H9 (cell line): Measurements from ENCODE around the gene PLAU. TPM values are rescaled to one million over a fixed set of nuclear protein-coding genes. Genes with fewer than 3 reads are reported as not detected.

Source experiments
- DNase-seq: peaks from one replicate; pipeline ENCODE4 v3.0.0-alpha.2; 2017
- H2AFZ ChIP-seq: one replicate; pipeline ENCODE4 v1.6.1; 2013; ENCODE audit warnings: mild to moderate bottlenecking, low read length, control low read depth, moderate library complexity
- H2AK5ac ChIP-seq: 2 replicates; pipeline ENCODE4 v1.6.1; 2013; ENCODE audit warnings: low read length, control low read depth, mixed read lengths; ENCODE audit not compliant: insufficient read length
- H2BK120ac ChIP-seq: one replicate; pipeline ENCODE4 v1.6.1; 2013; ENCODE audit warnings: low read depth, mild to moderate bottlenecking, low read length, control low read depth, inconsistent platforms; ENCODE audit not compliant: poor library complexity, severe bottlenecking
- H2BK12ac ChIP-seq: 2 replicates; pipeline ENCODE4 v1.6.1; 2013; ENCODE audit warnings: low read length, control low read depth, mixed read lengths, low read depth; ENCODE audit not compliant: insufficient read length
- H2BK15ac ChIP-seq: 2 replicates; pipeline ENCODE4 v1.6.1; 2013; ENCODE audit warnings: low read depth, low read length, control low read depth
- H2BK20ac ChIP-seq: one replicate; pipeline ENCODE4 v1.6.1; 2013; ENCODE audit warnings: low read depth, mild to moderate bottlenecking, low read length, control low read depth, inconsistent platforms; ENCODE audit not compliant: poor library complexity, severe bottlenecking
- H2BK5ac ChIP-seq: 2 replicates; pipeline ENCODE4 v1.6.1; 2013; ENCODE audit warnings: low read length, control low read depth, mixed read lengths; ENCODE audit not compliant: insufficient read length
- H3K14ac ChIP-seq: 2 replicates; pipeline ENCODE4 v1.6.1; 2013; ENCODE audit warnings: low read length, control low read depth; ENCODE audit not compliant: insufficient read depth
- H3K18ac ChIP-seq: 2 replicates; pipeline ENCODE4 v1.6.1; 2013; ENCODE audit warnings: low read depth, mild to moderate bottlenecking, mixed read lengths, low read length, control low read depth; ENCODE audit not compliant: insufficient read length
- H3K23ac ChIP-seq: 2 replicates; pipeline ENCODE4 v1.6.1; 2013; ENCODE audit warnings: low read length, control low read depth, mixed read lengths, low read depth; ENCODE audit not compliant: insufficient read length
- H3K23me2 ChIP-seq: 2 replicates; pipeline ENCODE4 v1.6.1; 2013; ENCODE audit warnings: low read depth, mild to moderate bottlenecking, mixed read lengths, low read length, control low read depth; ENCODE audit not compliant: insufficient read length, poor library complexity, severe bottlenecking
- H3K27ac ChIP-seq: 2 replicates; pipeline ENCODE4 v1.5.1; 2013; ENCODE audit warnings: low read length, control low read depth, mixed read lengths, low read depth; ENCODE audit not compliant: insufficient read length
- H3K27me3 ChIP-seq: 2 replicates; pipeline ENCODE4 v1.6.1; 2013; ENCODE audit warnings: low read length, control low read depth, inconsistent platforms; ENCODE audit not compliant: insufficient read depth
- H3K4ac ChIP-seq: 2 replicates; pipeline ENCODE4 v1.6.1; 2013; ENCODE audit warnings: low read depth, mild to moderate bottlenecking, control low read depth, inconsistent platforms, low read length, moderate library complexity
- H3K4me1 ChIP-seq: 2 replicates; pipeline ENCODE4 v1.6.1; 2013; ENCODE audit warnings: low read length, control low read depth, inconsistent platforms; ENCODE audit not compliant: insufficient read depth
- H3K4me2 ChIP-seq: 2 replicates; pipeline ENCODE4 v1.6.1; 2013; ENCODE audit warnings: low read length, control low read depth, mixed read lengths; ENCODE audit not compliant: insufficient read length, insufficient read depth
- H3K56ac ChIP-seq: 2 replicates; pipeline ENCODE4 v1.6.1; 2013; ENCODE audit warnings: low read depth, mild to moderate bottlenecking, mixed read lengths, low read length, control low read depth; ENCODE audit not compliant: insufficient read length
- H3K79me1 ChIP-seq: 2 replicates; pipeline ENCODE4 v1.6.1; 2013; ENCODE audit warnings: low read depth, mild to moderate bottlenecking, moderate library complexity, low read length, control low read depth, inconsistent platforms; ENCODE audit not compliant: insufficient read depth, poor library complexity, severe bottlenecking
- H3K79me2 ChIP-seq: 2 replicates; pipeline ENCODE4 v1.6.1; 2013; ENCODE audit warnings: low read length, control low read depth, inconsistent platforms; ENCODE audit not compliant: insufficient read depth
- H3K9ac ChIP-seq: 2 replicates; pipeline ENCODE4 v1.6.1; 2013; ENCODE audit warnings: low read length, control low read depth, mixed read lengths; ENCODE audit not compliant: insufficient read length; ENCODE audit errors: extremely low read depth
- H3K9me3 ChIP-seq: one replicate; pipeline ENCODE4 v1.6.1; 2013; ENCODE audit warnings: low read depth, low read length, inconsistent platforms; ENCODE audit not compliant: control insufficient read depth
- H3T11ph ChIP-seq: one replicate; pipeline ENCODE4 v1.6.1; 2013; ENCODE audit warnings: mild to moderate bottlenecking, low read length, control low read depth, inconsistent platforms
- H4K20me1 ChIP-seq: one replicate; pipeline ENCODE4 v1.6.1; 2013; ENCODE audit not compliant: control insufficient read depth, insufficient read length, insufficient read depth
- H4K5ac ChIP-seq: 2 replicates; pipeline ENCODE4 v1.6.1; 2013; ENCODE audit warnings: low read depth, mild to moderate bottlenecking, mixed read lengths, low read length, control low read depth; ENCODE audit not compliant: insufficient read length
- H4K8ac ChIP-seq: replicated peaks from 2 replicates; pipeline ENCODE4 v1.6.1; 2013; ENCODE audit warnings: low read length, control low read depth, mixed read lengths, low read depth; ENCODE audit not compliant: insufficient read length
- H4K91ac ChIP-seq: 2 replicates; pipeline ENCODE4 v1.6.1; 2013; ENCODE audit warnings: low read depth, mild to moderate bottlenecking, moderate library complexity, mixed read lengths, low read length, control low read depth; ENCODE audit not compliant: insufficient read length
- H3K27ac Mint-ChIP-seq, 3 experiments: 2 replicates in 2 of 3; 3 replicates in 1 of 3; pipeline ENCODE4 v1.8.0; 2020 to 2021; ENCODE audit warnings: mixed read lengths in 3 of 3, mild to moderate bottlenecking in 1 of 3, moderate library complexity in 1 of 3
- H3K27me3 Mint-ChIP-seq: 2 replicates; pipeline ENCODE4 v1.8.0; 2021; ENCODE audit warnings: low read depth, mild to moderate bottlenecking, moderate library complexity, mixed read lengths
- H3K36me3 Mint-ChIP-seq, 3 experiments: 2 replicates in 2 of 3; 3 replicates in 1 of 3; pipeline ENCODE4 v1.8.0; 2020 to 2021; ENCODE audit warnings: low read depth in 3 of 3, mixed read lengths in 3 of 3; ENCODE audit not compliant: insufficient read depth in 1 of 3
- H3K4me1 Mint-ChIP-seq, 2 experiments: 2 replicates each; pipeline ENCODE4 v1.8.0; 2020; ENCODE audit warnings: mixed read lengths in 2 of 2
- H3K4me3 Mint-ChIP-seq, 2 experiments: 2 replicates in 1 of 2; 3 replicates in 1 of 2; pipeline ENCODE4 v1.8.0; 2020 to 2021; ENCODE audit warnings: mild to moderate bottlenecking in 2 of 2, mixed read lengths in 2 of 2, moderate library complexity in 1 of 2
- H3K9me3 Mint-ChIP-seq, 2 experiments: 2 replicates in 1 of 2; 3 replicates in 1 of 2; pipeline ENCODE4 v1.8.0; 2020; ENCODE audit warnings: mild to moderate bottlenecking in 2 of 2, mixed read lengths in 2 of 2, moderate library complexity in 1 of 2
- CTCF ChIP-seq: fragments of 200-600 bp; sonication (generic); conservative IDR thresholded peaks from 3 replicates; pipeline ENCODE4 v1.8.0; 2021; ENCODE audit warnings: antibody characterized with exemption, mild to moderate bottlenecking
- WGBS: extraction: QIAGEN DNeasy Blood & Tissue Kit; methylation state at CpG from one replicate; pipeline ENCODE4 v1.1.7; 2013; ENCODE audit warnings: missing lambda C conversion rate, low lambda C conversion rate, mixed read lengths; ENCODE audit not compliant: insufficient read length; ENCODE audit errors: extremely low coverage; 5-methylcytosine and 5-hydroxymethylcytosine counted together
- total RNA-seq: library from RNA; stranded (reverse); gene quantifications from 2 replicates; pipeline ENCODE4 v1.2.1, GENCODE V29; 2021

The PLAU gene
- total RNA-seq, 1 experiment from 2014 or later = 15.0 TPM

DNA sequence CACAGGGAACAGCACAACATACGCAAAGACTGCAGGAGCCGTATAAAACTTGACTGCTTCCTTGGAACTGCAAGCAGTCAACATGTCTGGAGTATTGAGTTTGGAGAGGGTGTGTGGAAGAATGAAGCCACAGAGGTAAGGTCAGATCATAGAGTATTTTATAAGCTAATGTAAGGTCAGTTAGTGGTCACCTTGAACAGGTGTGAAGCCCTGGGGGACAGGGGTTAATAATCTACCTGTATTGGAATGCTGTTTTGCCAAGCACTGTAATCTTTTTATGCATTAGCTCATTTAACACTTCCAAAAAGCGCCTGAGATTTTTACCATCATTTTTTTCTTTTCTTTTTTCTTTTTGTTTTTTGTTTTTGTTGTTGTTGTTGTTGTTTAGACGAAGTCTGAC, 23.1 kb downstream of the PLAU start:
- no peak for TF ChIP-seq CTCF
- Histone ChIP-seq H4K91ac (no peak overlapping the region), H3T11ph (no peak overlapping the region), H2AFZ (no peak overlapping the region), H2BK20ac (no peak overlapping the region), H2BK12ac (no peak overlapping the region), H2AK5ac (no peak overlapping the region), H4K5ac (no peak overlapping the region), H3K56ac (no peak overlapping the region), H3K9me3 (no peaks in the 10 kb centered on the region), H2BK5ac (no peak overlapping the region), H2BK15ac (no peak overlapping the region), H4K20me1 (no peaks in the 10 kb centered on the region), H3K4me1 (no peaks in the 10 kb centered on the region; the same call in 1 of the 2 replicates), H3K23me2 (no peaks in the 10 kb centered on the region), H3K27me3 (no peaks in the 10 kb centered on the region), H3K18ac (no peak overlapping the region), H3K9ac (no peak overlapping the region), H3K79me2 (no peaks in the 10 kb centered on the region), H3K27ac (no peak overlapping the region), H3K23ac (no peak overlapping the region), H2BK120ac (no peak overlapping the region), H3K79me1 (no peaks in the 10 kb centered on the region), H3K14ac (no peak overlapping the region), H4K8ac (no peak overlapping the region), H3K4ac (no peak overlapping the region), H3K4me2 (no peak overlapping the region)
- H3K27ac Mint-ChIP-seq = peak overlapping the region in 1 of 3 experiments; percentile 74; a peak in 2 of 7 replicates
- no CpG with 5 or more reads among the region's 4 CpGs for WGBS
- H3K4me1 Mint-ChIP-seq = peaks cover 20 to 22% of the 10 kb centered on the region in 2 experiments
- no peaks in the 10 kb centered on the region for H3K36me3 Mint-ChIP-seq
- no peak for DNase-seq
- H3K9me3 Mint-ChIP-seq = no peaks in the 10 kb centered on the region; a peak in 1 of 5 replicates
- no peaks in the 10 kb centered on the region; the same call in none of the 2 replicates for H3K27me3 Mint-ChIP-seq
- no peak overlapping the region for H3K4me3 Mint-ChIP-seq
